ENCODE results near the gene PPARA. TPM values are rescaled to one million over a fixed set of nuclear protein-coding genes. Genes with fewer than 3 reads are reported as not detected.
A peak's percentile ranks its signal among the peaks of the same experiment; 100 is the strongest.

Gene PPARA
- total and polyA plus RNA-seq, 12 donors, result 15.5 to 89.5 (median 79.9) TPM

DNA sequence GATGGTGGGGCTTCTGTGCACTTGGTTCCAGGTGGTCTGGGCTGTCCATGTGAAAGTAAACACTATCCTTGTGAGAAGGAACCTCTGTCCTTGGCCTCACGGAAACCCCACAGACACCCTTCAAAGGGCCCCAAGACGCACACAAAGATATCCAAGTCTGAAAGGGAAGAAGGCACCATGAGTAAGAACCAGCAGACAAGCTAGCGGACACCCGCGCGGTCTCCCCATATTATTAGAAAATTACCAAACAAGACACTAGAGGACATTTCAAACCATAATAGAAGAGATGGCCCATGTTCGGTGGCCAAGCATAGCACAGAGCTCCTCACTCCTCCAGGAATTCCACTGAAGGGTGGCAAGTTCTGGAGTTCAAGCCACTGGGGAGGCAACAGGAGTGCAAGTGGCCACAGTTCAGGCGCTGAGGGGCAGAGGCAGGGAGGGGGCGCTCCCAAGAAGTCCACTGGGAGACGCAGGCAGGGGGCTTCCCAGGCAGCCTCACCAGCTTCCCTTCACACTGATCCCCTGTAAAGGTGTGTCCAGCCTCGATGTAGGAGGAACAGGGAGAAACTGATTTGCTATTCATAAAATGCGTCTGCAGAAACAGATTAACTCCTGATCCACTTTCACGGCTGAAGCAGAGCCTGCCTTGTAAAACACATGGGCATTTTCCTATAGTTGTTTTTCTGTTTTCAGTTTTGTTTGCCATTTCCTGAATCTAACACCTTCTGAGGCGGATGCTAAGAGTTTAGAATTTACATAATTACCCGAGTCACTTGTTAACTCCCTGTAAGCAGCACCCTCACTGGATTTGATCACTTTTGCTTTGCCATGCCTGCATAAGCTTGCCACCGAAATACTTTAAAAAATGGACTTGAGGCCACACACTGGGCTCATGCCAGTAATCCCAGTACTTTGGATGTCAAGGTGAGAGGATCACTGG lies 9.1 kb upstream of the PPARA start:
- Histone ChIP-seq H3K9me3 (no peaks in the 10 kb centered on the region), H3K4me1 (peaks cover 7 to 21% (median 11%) of the 10 kb centered on the region in 9 donors), H3K27ac (peak overlapping the region in 1 of 10 donors; percentile 76), H3K27me3 (no peaks in the 10 kb centered on the region), H3K36me3 (no peaks in the 10 kb centered on the region), H3K4me3 (no peak overlapping the region)
- intact Hi-C loops (cut with DNase I), result loop anchor here in 3 of 10 donors (10.0 kb wide), 2 partner anchors 64 to 104 kb away; no protein-coding TSS in a partner anchor
- WGBS, 2 donors, result 90 to 92% methylated on average over 16 of the region's 16 CpGs
- TF ChIP-seq, protein P1, sequence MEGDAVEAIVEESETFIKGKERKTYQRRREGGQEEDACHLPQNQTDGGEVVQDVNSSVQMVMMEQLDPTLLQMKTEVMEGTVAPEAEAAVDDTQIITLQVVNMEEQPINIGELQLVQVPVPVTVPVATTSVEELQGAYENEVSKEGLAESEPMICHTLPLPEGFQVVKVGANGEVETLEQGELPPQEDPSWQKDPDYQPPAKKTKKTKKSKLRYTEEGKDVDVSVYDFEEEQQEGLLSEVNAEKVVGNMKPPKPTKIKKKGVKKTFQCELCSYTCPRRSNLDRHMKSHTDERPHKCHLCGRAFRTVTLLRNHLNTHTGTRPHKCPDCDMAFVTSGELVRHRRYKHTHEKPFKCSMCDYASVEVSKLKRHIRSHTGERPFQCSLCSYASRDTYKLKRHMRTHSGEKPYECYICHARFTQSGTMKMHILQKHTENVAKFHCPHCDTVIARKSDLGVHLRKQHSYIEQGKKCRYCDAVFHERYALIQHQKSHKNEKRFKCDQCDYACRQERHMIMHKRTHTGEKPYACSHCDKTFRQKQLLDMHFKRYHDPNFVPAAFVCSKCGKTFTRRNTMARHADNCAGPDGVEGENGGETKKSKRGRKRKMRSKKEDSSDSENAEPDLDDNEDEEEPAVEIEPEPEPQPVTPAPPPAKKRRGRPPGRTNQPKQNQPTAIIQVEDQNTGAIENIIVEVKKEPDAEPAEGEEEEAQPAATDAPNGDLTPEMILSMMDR (IDR thresholded peaks at IDR 0.05), result no peak
- DNase-seq (no peak), ATAC-seq (no peak)

DNA sequence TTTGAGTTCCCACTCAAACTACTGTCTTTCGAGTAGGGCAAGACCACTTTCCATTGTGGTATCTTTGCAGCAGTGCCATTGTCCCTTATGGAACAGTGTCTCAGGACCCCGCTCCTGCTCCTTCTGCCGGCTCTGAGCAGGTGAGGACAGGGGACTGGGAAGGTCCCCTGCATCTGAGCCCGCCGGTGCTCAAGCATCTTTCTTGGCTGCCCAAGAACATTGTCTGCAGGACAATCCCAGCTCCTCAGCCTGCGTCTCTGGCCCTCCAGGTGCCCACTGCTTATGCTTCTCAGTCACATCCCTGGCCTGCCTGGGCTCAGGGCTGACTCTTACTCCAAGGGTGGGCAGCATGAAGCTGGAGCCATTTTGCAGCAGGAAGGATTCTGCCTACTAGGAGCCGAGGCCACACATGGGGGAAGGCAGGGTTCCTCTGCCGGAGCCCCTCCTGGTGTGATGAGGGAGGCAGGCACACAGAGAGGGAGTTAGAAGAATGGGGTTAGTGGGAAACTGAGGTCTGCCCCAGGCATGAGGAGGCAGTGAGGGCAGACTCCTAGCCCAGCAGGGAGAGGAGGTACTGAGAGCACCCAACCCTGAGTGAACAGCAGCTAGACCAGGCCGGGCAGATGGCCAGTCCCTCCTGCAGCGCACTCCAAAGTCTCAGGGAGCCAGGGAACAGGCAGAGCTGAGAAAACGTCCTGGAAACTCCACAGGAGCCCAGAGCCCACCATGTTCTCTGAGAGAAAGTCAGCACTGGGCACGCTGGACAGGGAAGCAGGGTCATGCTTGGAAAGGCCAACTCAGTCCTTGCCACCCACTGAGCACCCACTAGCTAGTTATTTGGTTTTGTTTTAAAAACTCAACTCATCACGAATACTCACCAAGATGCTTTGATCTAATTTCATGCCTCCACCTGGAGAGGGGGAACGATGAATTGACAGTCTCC lies 7.5 kb upstream of the PPARA start:
- intact Hi-C loops (cut with DNase I), result loop anchor here in 3 of 10 donors (1.0 to 10.0 kb wide), 3 partner anchors 44 to 102 kb away; no protein-coding TSS in a partner anchor
- Histone ChIP-seq H3K4me3 (no peak overlapping the region), H3K27ac (no peak overlapping the region), H3K9me3 (no peaks in the 10 kb centered on the region), H3K36me3 (no peaks in the 10 kb centered on the region), H3K4me1 (peaks cover 10 to 33% (median 15%) of the 10 kb centered on the region in 9 donors), H3K27me3 (no peaks in the 10 kb centered on the region)
- WGBS, 2 donors, result 85 to 91% methylated on average over 14 of the region's 14 CpGs
- DNase-seq (peak in 1 of 2 donors; percentile 23), ATAC-seq (no peak)
- TF ChIP-seq, protein P1 (IDR thresholded peaks at IDR 0.05), result no peak

DNA sequence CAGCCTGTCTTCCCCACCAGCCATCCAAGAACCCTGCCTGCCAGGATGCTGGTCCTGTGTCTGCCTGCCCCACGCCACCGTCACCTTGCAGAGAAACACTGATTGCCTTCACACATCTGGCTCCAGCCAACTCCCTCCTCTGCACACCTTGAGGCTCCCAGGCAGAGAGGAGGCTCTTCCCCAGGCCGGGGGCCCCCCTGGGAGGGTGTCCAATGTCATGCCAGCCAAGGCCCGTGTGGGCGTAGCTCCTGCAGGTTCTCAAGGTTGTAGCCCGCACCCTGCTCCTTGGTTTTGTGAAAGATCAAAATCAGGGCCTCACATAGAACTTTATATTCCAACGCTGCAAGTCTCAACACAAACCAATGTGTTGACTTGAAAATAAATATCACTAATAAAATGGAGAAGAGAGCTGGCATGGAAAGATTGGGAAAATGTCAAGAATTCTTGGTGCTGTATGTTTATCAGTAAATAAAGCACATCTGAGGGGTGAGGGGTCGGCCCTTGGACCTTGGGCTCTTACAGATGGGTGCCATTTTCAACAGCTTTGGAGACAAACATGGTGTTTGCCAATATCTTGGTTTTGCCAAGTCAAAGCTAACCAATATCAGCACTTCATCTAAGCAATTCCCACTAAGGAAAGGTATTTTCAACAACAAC lies 6.7 kb upstream of the PPARA start:
- TF ChIP-seq, protein P1 (IDR thresholded peaks at IDR 0.05), result no peak
- Histone ChIP-seq H3K27me3 (peaks cover 0 to 5% (median 0%) of the 10 kb centered on the region in 7 donors), H3K9me3 (no peaks in the 10 kb centered on the region), H3K4me1 (peaks cover 12 to 41% (median 23%) of the 10 kb centered on the region in 9 donors), H3K4me3 (no peak overlapping the region), H3K27ac (no peak overlapping the region), H3K36me3 (no peaks in the 10 kb centered on the region)
- no peak for ATAC-seq
- no peak for DNase-seq
- 88 to 89% methylated on average over 8 of the region's 8 CpGs for WGBS, 2 donors
- intact Hi-C loops (cut with DNase I), result loop anchor here in 3 of 10 donors (10.0 kb wide), 2 partner anchors 61 to 101 kb away; no protein-coding TSS in a partner anchor

All from heart right ventricle (tissue), 16 donors.